AG10803 (cell line): ENCODE data around the gene LIX1.

Experiments
- DNase-seq: peaks from one replicate; pipeline ENCODE4 v3.0.0; 2010; ENCODE audit warnings: low read depth
- H3K4me3 ChIP-seq: 2 replicates; pipeline ENCODE4 v1.5.1; 2011; ENCODE audit warnings: mild to moderate bottlenecking, low read length, control low read depth
- CTCF ChIP-seq: conservative IDR thresholded peaks from 2 replicates; pipeline ENCODE4 v1.5.1; 2011; ENCODE audit warnings: mild to moderate bottlenecking, low read length, control low read depth, inconsistent platforms

Gene LIX1

DNA sequence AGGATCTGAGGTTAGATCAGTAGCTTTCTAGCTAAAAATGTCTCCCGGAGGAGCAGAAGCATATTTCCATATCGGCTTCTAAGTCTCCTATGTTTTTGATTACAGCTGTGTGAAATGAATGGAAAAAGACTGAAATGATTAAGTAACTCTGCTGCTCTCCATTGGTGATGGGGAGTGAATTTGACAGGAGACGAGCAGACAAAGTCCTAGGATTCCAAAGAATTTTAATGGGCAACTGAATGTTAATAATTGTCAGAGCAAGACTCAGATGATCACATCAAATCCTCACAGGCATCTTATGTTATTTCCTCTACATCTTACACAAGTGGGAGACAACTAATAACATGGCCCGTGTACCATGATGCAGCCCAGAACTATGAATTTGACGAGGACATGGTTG, 66.8 kb downstream of the LIX1 start:
- DNase-seq = no peak
- TF ChIP-seq CTCF = no peak
- H3K4me3 ChIP-seq = no peak overlapping the region

- no peak for DNase-seq
- TF ChIP-seq CTCF = no peak
These were observed 67.4 kb downstream of the LIX1 start for GRCh38 chr5:97074859-97075489.

DNA sequence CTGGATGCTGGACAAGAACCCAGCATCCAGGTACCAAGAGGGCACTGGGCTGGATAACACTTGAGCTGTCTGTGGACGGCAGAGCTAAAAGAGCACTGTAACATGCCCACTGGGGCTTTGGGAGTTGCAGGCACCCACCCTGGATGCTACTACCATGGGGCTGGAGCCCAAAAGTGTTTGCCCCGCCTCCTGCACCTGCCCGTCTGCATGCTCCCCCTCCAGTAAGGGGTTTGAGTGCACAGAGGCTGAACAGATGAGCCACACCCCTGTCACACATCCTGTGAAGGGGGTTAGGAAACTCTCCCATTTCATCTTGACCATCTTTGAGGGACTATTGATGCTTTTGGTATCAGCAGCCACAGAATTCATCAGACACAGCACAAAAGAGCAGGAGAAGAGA, 69.0 kb downstream of the LIX1 start:
- H3K4me3 ChIP-seq = no peak overlapping the region
- no peak for DNase-seq
- TF ChIP-seq CTCF = no peak

More at GRCh38 chr5:97074859-97075489, 67.4 kb downstream of the LIX1 start:
- H3K4me3 ChIP-seq = no peak overlapping the region

DNA sequence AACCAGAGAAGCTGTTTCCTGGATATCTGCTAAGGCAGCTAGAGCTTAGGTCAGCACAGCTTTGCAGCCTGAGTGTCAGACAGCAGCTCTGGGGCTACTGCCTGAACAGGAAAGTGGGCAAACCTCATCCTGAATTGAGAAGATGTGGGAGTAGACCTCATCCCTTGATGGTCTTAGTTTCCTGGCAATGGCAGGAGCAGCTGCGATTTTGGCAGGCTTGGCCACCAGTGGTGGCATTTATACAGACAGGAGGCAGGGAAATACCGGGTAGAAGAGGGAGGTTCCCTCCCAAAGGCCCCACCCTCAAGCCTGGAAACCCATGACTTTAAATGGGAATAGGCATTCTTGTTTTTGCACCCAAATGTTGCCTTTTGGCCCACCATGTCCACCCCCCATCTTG, 69.7 kb downstream of the LIX1 start:
- no peak for TF ChIP-seq CTCF
- DNase-seq = no peak

GRCh38 chr5:97071993-97072392, 70.4 kb downstream of the LIX1 start:
- no peak for DNase-seq
- H3K4me3 ChIP-seq = no peak overlapping the region
- no peak for TF ChIP-seq CTCF

More for the DNA sequence above, 69.7 kb downstream of the LIX1 start:
- H3K4me3 ChIP-seq = no peak overlapping the region

DNA sequence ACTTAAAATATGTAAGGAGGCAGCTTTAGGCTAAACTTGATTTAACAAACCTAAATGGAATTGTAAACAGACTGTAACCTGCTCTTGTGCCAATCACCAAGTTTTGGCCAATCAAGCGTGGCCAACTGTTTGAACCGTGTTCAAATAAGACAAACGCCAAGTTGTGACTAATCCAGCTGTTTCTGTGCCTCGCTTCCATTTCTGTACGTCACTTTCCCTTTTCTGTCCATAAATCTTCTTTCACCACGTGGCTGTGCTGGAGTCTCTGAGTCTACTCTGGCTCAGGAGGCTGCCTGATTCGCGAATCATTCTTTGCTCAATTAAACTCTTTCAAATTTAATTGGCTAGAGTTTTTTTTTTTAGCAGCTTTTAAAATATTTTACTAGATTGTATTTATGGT, 71.3 kb downstream of the LIX1 start:
- H3K4me3 ChIP-seq = no peak overlapping the region
- TF ChIP-seq CTCF = no peak
- DNase-seq = peak; percentile 81

DNA sequence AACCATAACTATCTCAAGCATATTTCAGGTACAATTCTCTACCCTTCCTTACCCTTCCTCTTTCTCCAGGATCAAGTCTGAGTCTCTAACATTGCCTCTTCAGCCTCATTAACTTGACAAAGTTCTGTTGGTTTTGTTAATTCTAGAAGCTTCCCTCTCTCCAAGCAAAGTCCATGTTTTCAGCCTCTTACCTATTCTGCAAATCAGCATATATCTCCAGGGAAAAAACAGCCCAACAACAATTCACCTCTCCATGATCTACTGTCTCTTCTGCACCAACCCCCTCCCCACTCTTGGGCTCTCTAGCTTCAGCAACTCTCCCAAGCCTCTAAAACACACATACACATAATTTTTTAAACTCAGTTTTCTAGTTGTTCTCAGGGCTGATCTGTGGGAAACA, 72.2 kb downstream of the LIX1 start:
- TF ChIP-seq CTCF = no peak
- H3K4me3 ChIP-seq = no peak overlapping the region
- no peak for DNase-seq
